Upper lobe of left lung (tissue), 4 donors: ENCODE measurements around the gene SERINC5.

ENCODE experiments used
- EP300 ChIP-seq, 4 donors: sonication (generic); formaldehyde crosslinking; IDR thresholded peaks; one replicate each; pipeline ENCODE4 v1.5.1; 2017; ENCODE audit warnings: antibody characterized with exemption in 4 of 4, control low read depth in 2 of 4
- POLR2A ChIP-seq, 4 donors: fragments of 450-650 bp; IDR thresholded peaks; one replicate each; pipeline ENCODE4 v1.5.1; 2016 to 2017; ENCODE audit warnings: antibody characterized with exemption in 4 of 4, mild to moderate bottlenecking in 2 of 4
- POLR2AphosphoS5 ChIP-seq, 2 donors: sonication (generic); formaldehyde crosslinking; IDR thresholded peaks; one replicate each; pipeline ENCODE4 v1.5.1; 2017; ENCODE audit warnings: antibody characterized with exemption in 2 of 2
- TF ChIP-seq, protein P1 (sequence below), 6 experiments: fragments of 450-650 bp in 4 of 6; fragments of 200-600 bp in 2 of 6; sonication (generic) in 2 of 6; IDR thresholded peaks; one replicate each; pipeline ENCODE4 v1.5.1; 2016 to 2019; ENCODE audit warnings: antibody characterized with exemption in 6 of 6

GRCh38 chr5:80240368-80240986 lies 15.4 kb downstream of the SERINC5 start:
- no peak for TF ChIP-seq POLR2AphosphoS5 (IDR thresholded peaks at IDR 0.05)
- TF ChIP-seq, protein P1, sequence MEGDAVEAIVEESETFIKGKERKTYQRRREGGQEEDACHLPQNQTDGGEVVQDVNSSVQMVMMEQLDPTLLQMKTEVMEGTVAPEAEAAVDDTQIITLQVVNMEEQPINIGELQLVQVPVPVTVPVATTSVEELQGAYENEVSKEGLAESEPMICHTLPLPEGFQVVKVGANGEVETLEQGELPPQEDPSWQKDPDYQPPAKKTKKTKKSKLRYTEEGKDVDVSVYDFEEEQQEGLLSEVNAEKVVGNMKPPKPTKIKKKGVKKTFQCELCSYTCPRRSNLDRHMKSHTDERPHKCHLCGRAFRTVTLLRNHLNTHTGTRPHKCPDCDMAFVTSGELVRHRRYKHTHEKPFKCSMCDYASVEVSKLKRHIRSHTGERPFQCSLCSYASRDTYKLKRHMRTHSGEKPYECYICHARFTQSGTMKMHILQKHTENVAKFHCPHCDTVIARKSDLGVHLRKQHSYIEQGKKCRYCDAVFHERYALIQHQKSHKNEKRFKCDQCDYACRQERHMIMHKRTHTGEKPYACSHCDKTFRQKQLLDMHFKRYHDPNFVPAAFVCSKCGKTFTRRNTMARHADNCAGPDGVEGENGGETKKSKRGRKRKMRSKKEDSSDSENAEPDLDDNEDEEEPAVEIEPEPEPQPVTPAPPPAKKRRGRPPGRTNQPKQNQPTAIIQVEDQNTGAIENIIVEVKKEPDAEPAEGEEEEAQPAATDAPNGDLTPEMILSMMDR (IDR thresholded peaks at IDR 0.05): no peak
- TF ChIP-seq EP300 (IDR thresholded peaks at IDR 0.05): no peak
- TF ChIP-seq POLR2A (IDR thresholded peaks at IDR 0.05): no peak
